Stimulated activated CD8-positive, alpha-beta memory T cell treated with anti-CD3 and anti-CD28 coated beads, Interleukin-2, amount 100 ng/mL, for 48 hours (primary cell): ENCODE measurements around the gene KCNQ1OT1.

ENCODE experiments used
- DNase-seq, 2 donors: peaks; one replicate each; pipeline ENCODE4 v3.0.0-alpha.2; 2020; ENCODE audit warnings: low read depth in 2 of 2

Gene KCNQ1OT1

GRCh38 chr11:2721210-2721916 lies 21.6 kb upstream of the KCNQ1OT1 start:
- DNase-seq, result no peak

GRCh38 chr11:2719831-2720590 lies 20.2 kb upstream of the KCNQ1OT1 start:
- DNase-seq, result no peak

DNA sequence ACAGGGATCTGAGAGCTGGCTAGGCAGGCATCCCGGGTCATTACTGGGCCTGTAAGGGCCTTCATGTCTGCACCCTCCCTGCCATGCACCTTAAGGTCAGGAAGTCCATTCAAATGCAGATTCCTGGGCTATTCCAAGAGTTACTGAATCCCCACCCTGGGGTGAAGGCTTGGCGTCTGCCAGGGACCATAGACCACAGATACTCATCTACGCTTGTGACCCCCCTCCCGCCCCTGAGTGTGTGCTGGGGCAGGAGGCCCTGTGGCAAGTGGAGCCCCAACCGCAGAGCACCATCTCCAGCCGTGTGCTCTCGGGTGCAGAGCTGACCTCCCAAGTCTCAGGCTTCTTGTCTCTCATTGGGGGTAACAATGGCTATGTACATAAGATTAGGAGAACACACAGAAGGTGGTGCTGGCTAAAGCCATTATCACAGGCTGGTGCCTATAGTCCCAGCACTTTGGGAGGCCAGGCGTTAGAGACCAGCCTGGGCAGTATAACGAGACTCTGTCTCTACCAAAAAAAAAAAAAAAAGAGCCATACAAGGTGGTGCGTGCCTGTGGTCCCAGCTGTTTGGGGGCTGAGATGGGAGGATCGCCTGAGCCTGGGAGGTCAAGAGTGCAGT lies 19.1 kb upstream of the KCNQ1OT1 start:
- DNase-seq, result no peak

DNA sequence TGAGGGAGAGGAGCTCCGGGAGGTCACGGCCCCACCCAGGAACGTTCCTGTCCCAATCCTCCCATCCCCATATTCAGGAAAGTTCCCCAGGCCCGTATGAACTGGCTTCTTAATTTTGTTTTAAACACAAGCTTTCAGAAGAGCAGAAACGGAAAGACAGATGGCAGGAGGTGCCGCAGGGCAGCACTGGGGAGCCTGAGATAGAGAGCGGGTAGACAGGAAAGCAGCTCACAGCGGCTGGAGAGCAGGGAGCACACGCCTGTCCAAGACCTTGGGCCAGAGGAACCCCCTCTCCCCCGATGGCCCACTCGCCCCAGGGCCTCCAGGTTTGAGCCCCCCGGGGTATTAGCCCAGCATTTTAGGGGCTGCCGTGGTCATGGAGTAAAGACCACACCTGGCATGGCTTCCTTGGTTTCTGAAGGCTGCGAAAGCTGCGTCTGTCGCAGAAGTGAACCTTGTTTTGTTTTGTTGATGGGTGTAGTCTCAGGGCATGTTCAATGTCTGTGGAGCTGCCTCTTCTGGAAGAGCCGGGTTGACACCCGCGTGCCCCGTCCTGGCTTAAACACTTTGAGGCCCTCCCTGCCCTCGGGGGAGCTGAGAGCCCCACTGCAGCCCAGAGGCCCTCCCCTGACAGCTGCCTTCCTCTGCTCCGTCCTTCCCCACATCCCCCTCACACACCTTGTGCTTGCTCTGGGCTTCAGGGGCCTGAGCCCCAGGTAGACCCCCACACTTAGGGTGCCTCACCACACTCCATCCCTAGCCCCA lies 17.9 kb upstream of the KCNQ1OT1 start:
- no peak for DNase-seq

DNA sequence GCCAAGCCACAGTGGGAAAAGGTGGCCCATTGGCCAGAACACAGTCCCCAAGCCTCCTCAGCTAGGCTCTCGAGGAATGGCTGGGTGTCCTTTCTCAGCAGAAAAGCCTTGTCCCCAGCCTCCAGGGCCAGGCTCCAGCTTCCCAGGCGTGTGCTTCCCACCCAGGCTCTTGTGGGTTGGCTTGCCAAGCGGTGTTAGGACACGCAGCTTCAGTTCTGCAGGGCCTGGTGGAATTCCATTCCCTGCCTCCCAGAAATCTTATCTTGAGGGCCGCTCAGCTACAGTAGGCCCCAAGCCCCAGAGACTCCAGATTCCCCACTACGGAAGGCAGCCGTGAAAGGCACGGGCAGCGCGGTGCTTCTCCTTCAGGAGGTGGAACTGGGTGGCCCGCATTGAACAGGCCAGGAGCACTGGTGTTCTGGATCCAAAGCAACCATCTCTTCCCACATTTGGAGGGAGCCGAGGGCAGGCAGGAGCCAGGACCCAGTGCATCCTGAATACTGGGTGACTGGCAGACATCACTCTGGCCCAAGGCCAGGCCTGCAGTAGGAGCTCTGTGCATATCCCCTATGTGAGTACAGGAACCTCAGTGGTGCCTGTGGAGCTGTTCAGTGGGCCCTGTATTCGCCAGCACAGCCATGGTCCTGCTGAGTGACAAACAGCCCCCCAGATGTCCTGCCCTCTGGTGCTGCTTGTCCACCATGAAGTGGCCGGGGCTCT lies 16.7 kb upstream of the KCNQ1OT1 start:
- no peak for DNase-seq

GRCh38 chr11:2715716-2716350 lies 16.0 kb upstream of the KCNQ1OT1 start:
- no peak for DNase-seq

DNA sequence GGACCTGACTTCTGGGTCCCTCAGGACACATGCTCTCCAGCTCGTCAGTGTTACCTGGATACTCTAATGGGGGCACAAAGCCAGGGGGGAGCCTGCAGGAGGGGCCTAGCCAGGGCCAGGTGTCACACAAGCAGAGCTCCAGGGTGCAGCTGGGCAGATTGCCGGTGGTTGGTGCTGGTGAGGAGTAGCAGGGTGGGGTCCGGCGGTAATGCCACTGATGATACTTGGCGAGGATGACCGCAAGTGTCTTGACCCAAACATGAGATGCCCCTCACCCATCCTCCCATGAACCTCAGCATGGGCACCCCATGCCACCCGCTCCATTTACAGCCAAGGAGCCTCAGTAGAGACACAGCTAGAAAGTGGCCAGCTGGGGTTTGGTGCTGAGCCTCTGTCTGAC lies 15.1 kb upstream of the KCNQ1OT1 start:
- no peak for DNase-seq

DNA sequence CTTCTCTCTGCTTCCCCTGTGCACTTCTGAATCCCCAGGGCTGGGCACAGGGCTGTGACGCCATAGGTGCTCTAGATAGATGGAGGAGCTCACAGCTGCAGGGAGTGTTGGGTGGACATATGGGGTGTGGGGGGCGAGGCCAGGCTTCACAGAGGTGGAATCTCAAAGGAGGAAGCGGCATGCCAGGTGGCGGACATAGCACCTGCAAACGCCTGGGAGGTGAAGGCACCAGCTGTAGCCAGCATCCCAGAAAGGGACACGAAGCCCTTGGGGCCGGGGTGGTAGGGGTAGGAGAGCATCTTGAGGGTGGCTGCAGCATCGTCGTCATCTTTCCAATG lies 14.6 kb upstream of the KCNQ1OT1 start:
- DNase-seq, result no peak

GRCh38 chr11:2713661-2714462 lies 14.1 kb upstream of the KCNQ1OT1 start:
- no peak for DNase-seq

- DNase-seq, result no peak
Measured at GRCh38 chr11:2713094-2713493, 13.3 kb upstream of the KCNQ1OT1 start.

GRCh38 chr11:2711161-2711560 lies 11.4 kb upstream of the KCNQ1OT1 start:
- no peak for DNase-seq

DNA sequence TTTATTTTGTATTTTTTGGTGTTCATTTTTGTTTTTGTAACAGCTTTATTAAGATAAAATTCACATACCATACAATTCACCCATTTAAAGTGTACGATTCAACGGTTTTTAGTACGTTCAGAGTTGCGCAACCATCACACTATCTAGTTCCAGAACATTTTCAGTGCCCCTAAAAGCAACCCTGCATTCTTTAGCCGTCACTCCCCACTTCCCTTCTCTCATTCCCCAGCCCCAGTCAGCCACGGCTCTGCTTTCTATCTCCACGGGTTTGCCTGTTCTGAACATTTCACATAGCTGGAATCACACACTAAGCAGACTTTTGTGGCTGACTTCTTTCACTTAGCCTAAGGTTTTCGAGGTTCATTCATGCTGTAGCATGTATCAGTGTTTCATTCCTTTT lies 9.6 kb upstream of the KCNQ1OT1 start:
- no peak for DNase-seq

- no peak for DNase-seq
Measured at GRCh38 chr11:2708757-2709281, 9.0 kb upstream of the KCNQ1OT1 start.

DNA sequence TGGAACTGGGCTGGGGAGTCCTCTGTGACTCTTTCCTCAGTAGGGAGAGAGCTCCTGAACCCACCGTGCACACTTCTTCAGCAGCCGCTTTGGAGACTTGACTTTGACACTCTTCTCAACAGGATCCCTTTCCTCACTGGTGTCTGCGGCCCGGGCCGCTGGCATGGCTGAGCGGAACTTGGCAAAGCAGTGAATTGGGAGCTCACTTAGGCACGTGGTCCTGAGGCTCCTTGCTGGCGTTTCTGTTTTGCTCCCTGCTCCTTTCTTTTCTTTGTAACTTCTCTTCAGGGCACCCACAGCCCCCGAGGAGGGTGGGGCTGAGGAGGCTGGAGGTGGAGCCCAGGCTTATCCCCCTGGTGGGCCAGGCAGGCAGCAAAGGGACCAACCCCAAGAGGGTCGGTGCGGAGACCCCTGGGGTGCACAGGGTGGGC lies 8.4 kb upstream of the KCNQ1OT1 start:
- no peak for DNase-seq

DNA sequence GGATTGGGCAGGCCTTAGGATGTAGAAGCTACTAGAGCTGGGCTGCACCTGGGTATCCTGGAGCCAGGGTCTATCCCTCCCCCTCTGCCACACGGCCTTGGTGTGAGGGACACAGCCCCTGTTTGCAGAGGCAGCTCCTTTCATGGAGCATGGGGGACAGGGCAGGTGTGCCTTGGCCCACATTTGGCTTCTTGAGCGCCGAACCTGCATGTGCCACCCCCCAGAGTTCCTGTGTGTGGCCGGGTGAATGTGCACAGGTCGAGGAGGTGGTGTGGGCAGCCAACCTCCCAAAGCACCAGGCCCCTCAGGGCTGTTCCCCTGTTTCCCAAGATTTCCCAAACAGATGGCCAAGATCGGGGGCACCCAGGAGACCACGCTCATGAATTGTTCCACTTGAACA lies 7.9 kb upstream of the KCNQ1OT1 start:
- DNase-seq, result no peak

DNA sequence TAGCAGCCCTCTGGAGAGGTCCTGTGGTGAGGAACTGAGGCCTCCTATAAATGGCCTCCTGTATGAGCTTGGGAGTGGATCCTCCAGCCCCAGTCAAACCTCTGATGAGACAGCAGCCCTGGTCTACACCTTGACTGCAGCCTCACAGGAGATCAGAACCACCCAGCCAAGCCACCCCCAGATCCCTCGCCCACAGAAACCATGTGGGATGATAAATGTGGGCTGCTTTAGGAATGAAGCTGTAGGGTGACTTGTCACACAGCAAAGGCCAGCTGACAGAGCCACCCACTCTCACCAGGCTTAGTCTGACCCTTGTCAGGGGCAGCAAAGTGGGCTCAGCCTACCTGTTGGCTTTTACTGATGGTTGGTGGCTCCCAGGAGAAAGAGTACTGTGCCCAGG lies 6.5 kb upstream of the KCNQ1OT1 start:
- no peak for DNase-seq

DNA sequence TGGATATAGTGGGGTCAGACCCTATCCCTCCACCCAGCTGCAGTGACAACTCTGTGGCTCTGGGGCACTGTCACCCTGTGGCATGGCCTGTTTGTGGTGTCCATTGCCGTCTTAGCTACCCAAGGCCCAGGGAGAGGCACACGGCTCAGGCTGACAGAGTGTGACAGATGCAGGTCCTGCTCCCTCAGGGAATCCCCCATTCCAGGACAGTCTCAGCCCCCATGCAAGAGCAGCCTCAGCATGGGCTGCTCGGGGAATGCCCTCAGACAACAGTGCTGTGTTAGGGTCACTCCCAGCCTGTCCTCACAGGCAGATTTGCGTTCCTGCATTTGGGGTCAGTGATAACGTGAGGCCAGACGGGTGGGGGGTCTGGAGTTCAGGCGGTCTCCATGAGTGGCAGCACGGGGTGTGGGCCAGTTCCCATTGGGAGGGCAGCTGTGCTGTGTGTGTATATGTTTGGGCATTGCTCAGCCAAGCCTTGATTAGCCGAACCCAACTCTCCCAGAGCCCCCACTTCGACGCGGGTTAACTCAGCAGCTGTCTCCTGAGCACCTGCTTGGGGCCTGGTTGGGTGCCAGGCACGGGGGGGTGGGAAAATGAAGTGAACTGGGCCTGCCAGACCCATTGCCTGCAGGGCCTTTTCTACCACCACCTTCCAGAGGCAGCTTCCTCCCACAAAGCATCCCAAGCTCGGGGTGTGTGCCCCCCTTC lies 5.3 kb upstream of the KCNQ1OT1 start:
- DNase-seq, result no peak

- no peak for DNase-seq
Measured at GRCh38 chr11:2704356-2704755, 4.6 kb upstream of the KCNQ1OT1 start.

GRCh38 chr11:2703363-2704141 lies 3.8 kb upstream of the KCNQ1OT1 start:
- DNase-seq, result no peak
